WTC11 (cell line): Measurements from ENCODE around the gene IFIH1. TPM values are rescaled to one million over a fixed set of nuclear protein-coding genes. Genes with fewer than 3 reads are reported as not detected.
A peak's percentile ranks its signal among the peaks of the same experiment; 100 is the strongest.

Experiments
- ATAC-seq: fragments of 200-7000 bp; cut with Tn5 transposase; 2 replicates; pipeline ENCODE4 v1.10.0; 2021; ENCODE audit warnings: mild to moderate bottlenecking, moderate library complexity
- CTCF ChIA-PET: fragments of 300-600 bp; sonication (Branson Sonifier 250); formaldehyde crosslinking; loops from one replicate; lab custom pipeline; 2021; ENCODE audit warnings: antibody characterized with exemption; lab: Charles Lee
- POLR2A ChIA-PET: fragments of 350-600 bp; sonication (Branson Sonifier 250); formaldehyde crosslinking; loops from one replicate; lab custom pipeline; 2021; ENCODE audit warnings: antibody characterized with exemption; lab: Charles Lee
- DNase-seq: peaks from one replicate; pipeline ENCODE4 v3.0.0; 2021; ENCODE audit warnings: low spot score
- H3K27ac Mint-ChIP-seq: 2 replicates; pipeline ENCODE4 v1.8.0; 2021; ENCODE audit warnings: mixed read lengths
- H3K27me3 Mint-ChIP-seq: 2 replicates; pipeline ENCODE4 v1.8.0; 2021; ENCODE audit warnings: low read depth, mild to moderate bottlenecking, moderate library complexity, mixed read lengths
- H3K36me3 Mint-ChIP-seq: 2 replicates; pipeline ENCODE4 v1.8.0; 2021; ENCODE audit warnings: mixed read lengths
- H3K4me1 Mint-ChIP-seq: 2 replicates; pipeline ENCODE4 v1.8.0; 2022; ENCODE audit warnings: mixed read lengths
- H3K4me3 Mint-ChIP-seq: 2 replicates; pipeline ENCODE4 v1.8.0; 2021; ENCODE audit warnings: mild to moderate bottlenecking, moderate library complexity, mixed read lengths
- H3K9me3 Mint-ChIP-seq: 2 replicates; pipeline ENCODE4 v1.8.0; 2021; ENCODE audit warnings: mixed read lengths
- ATF1 ChIP-seq: sonication (generic); formaldehyde crosslinking; IDR thresholded peaks from 2 replicates; pipeline ENCODE4 v1.8.1; 2023; ENCODE audit warnings: mild to moderate bottlenecking, moderate library complexity, missing genetic modification reagents
- JAZF1 ChIP-seq: fragments of 250-450 bp; sonication (Bioruptor Pico); IDR thresholded peaks from 2 replicates; pipeline ENCODE4 v1.9.0; 2021; ENCODE audit warnings: moderate library complexity, mild to moderate bottlenecking, inconsistent platforms
- JUN ChIP-seq: sonication (generic); formaldehyde crosslinking; IDR thresholded peaks from 2 replicates; pipeline ENCODE4 v1.8.0; 2023; ENCODE audit warnings: mild to moderate bottlenecking, missing genetic modification reagents
- NFATC4 ChIP-seq: fragments of 250-450 bp; sonication (Bioruptor Pico); IDR thresholded peaks from 2 replicates; pipeline ENCODE4 v1.9.0; 2021; ENCODE audit warnings: mild to moderate bottlenecking
- NFE2L1 ChIP-seq: sonication (generic); formaldehyde crosslinking; IDR thresholded peaks from 2 replicates; pipeline ENCODE4 v1.8.1; 2023; ENCODE audit warnings: missing genetic modification reagents
- RELA ChIP-seq: sonication (generic); formaldehyde crosslinking; IDR thresholded peaks from 2 replicates; pipeline ENCODE4 v1.8.1; 2022; ENCODE audit warnings: missing genetic modification reagents, mild to moderate bottlenecking, borderline replicate concordance
- SMAD4 ChIP-seq: sonication (generic); formaldehyde crosslinking; IDR thresholded peaks from 2 replicates; pipeline ENCODE4 v1.8.0; 2022; ENCODE audit warnings: mild to moderate bottlenecking, missing genetic modification reagents
- SP1 ChIP-seq: sonication (generic); formaldehyde crosslinking; conservative IDR thresholded peaks from 2 replicates; pipeline ENCODE4 v1.8.1; 2022; ENCODE audit warnings: missing genetic modification reagents
- ZNF317 ChIP-seq: sonication (generic); formaldehyde crosslinking; IDR thresholded peaks from 2 replicates; pipeline ENCODE4 v1.8.1; 2023; ENCODE audit warnings: low read depth, mild to moderate bottlenecking, moderate library complexity, missing genetic modification reagents, borderline replicate concordance
- ZNF396 ChIP-seq: fragments of 250-450 bp; sonication (Bioruptor Pico); IDR thresholded peaks from 2 replicates; pipeline ENCODE4 v1.8.0; 2021; ENCODE audit warnings: mild to moderate bottlenecking, moderate library complexity, borderline replicate concordance
- total RNA-seq: library from RNA; stranded (reverse); gene quantifications from 3 replicates; pipeline ENCODE4 v1.2.3, GENCODE V29; 2021
- TF ChIP-seq, protein P1 (sequence below): fragments of 200-600 bp; IDR thresholded peaks from 2 replicates; pipeline ENCODE4 v1.8.0; 2022; ENCODE audit warnings: antibody characterized with exemption
- TF ChIP-seq, protein P2 (sequence below): sonication (generic); formaldehyde crosslinking; IDR thresholded peaks from 2 replicates; pipeline ENCODE4 v1.8.1; 2022; ENCODE audit warnings: missing genetic modification reagents, borderline replicate concordance
- TF ChIP-seq, protein P3 (sequence below): sonication (generic); formaldehyde crosslinking; IDR thresholded peaks from 2 replicates; pipeline ENCODE4 v1.8.1; 2023; ENCODE audit warnings: mild to moderate bottlenecking, missing genetic modification reagents, moderate library complexity
- TF ChIP-seq, protein P4 (sequence below): sonication (generic); formaldehyde crosslinking; IDR thresholded peaks from 2 replicates; pipeline ENCODE4 v1.8.1; 2022; ENCODE audit warnings: low read depth, missing genetic modification reagents, borderline replicate concordance
- TF ChIP-seq, protein P5 (sequence below): sonication (generic); formaldehyde crosslinking; IDR thresholded peaks from 2 replicates; pipeline ENCODE4 v1.8.0; 2023; ENCODE audit warnings: missing genetic modification reagents
- TF ChIP-seq, protein P6 (sequence below): sonication (generic); formaldehyde crosslinking; IDR thresholded peaks from 2 replicates; pipeline ENCODE4 v1.8.0; 2022; ENCODE audit warnings: mild to moderate bottlenecking, missing genetic modification reagents
- TF ChIP-seq, protein P7 (sequence below): sonication (generic); formaldehyde crosslinking; IDR thresholded peaks from 2 replicates; pipeline ENCODE4 v1.8.0; 2022; ENCODE audit warnings: missing genetic modification reagents

The IFIH1 gene
- total RNA-seq, 1 experiment from 2014 or later: 1.3 TPM

DNA sequence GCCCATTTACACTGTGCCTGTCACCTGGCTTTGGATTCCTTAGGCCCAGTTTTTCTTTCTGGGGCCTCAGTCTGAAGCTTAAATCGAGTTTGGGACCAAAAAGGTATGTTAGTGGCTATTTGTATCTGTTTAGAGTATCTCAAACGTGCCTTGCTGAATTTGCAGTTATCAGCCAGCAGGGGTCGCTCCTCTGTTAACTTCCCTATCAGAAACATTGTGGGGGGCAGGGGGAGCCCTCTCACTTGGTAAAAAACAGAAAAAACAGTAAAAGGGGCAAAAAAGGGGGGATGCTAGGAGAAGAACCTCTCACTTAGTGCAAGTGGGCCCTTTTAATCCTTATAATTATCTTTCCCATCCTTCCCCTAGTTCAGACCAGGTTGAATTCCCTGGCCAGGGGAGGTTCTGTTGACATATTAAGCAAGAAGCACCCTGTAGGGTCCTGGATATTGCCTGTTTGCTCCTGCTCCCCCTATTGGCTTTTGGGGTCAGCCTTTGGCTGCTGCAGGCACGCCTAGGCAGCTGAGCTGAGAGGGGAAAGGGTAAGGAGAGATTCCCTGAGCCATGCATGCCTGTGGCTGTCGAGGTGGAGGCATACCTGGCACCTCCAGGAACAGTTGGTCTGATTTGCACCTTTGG is 8.8 kb upstream of the IFIH1 start:
- ATAC-seq (peak; percentile 91), DNase-seq (peak; percentile 32)
- H3K27me3 Mint-ChIP-seq: no peaks in the 10 kb centered on the region
- TF ChIP-seq, protein P1, sequence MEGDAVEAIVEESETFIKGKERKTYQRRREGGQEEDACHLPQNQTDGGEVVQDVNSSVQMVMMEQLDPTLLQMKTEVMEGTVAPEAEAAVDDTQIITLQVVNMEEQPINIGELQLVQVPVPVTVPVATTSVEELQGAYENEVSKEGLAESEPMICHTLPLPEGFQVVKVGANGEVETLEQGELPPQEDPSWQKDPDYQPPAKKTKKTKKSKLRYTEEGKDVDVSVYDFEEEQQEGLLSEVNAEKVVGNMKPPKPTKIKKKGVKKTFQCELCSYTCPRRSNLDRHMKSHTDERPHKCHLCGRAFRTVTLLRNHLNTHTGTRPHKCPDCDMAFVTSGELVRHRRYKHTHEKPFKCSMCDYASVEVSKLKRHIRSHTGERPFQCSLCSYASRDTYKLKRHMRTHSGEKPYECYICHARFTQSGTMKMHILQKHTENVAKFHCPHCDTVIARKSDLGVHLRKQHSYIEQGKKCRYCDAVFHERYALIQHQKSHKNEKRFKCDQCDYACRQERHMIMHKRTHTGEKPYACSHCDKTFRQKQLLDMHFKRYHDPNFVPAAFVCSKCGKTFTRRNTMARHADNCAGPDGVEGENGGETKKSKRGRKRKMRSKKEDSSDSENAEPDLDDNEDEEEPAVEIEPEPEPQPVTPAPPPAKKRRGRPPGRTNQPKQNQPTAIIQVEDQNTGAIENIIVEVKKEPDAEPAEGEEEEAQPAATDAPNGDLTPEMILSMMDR: peak; percentile 65
- no peak for TF ChIP-seq NFE2L1 (CRISPR knock-in tag)
- H3K27ac Mint-ChIP-seq: no peak overlapping the region
- H3K4me1 Mint-ChIP-seq: peaks cover 4% of the 10 kb centered on the region
- POLR2A ChIA-PET: no interaction called here
- CTCF ChIA-PET: interaction anchor here (0.7 to 2.4 kb wide), 2 partner anchors 9 to 722 kb away, joined by 6 to 8 read pairs; partner anchors contain the start of gene IFIH1
- peaks cover 10% of the 10 kb centered on the region for H3K36me3 Mint-ChIP-seq
- no peak overlapping the region for H3K4me3 Mint-ChIP-seq
- peaks cover 14% of the 10 kb centered on the region for H3K9me3 Mint-ChIP-seq

DNA sequence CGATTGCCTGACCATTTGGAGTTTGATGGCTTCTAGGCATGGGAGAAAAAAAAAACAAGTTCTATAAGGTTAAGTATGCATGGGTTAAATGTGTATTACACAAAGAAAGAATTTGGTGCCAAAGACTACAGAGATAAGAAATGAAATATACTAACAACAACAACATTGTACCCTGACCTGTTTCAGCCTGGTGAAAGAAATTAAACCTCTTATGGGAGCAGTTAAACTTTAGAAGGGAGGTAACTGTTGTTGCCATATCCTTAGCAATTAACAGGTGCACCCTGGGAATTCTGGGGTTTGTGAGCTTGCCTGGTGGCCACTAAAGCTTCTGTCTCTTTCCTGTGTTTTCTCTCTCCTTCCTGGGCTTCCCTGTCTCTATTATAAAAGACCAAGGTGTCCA is 6.5 kb upstream of the IFIH1 start:
- Mint-ChIP-seq H3K4me1 (peaks cover 15% of the 10 kb centered on the region), H3K9me3 (peaks cover 14% of the 10 kb centered on the region), H3K4me3 (no peak overlapping the region)

More for the DNA sequence above, 6.5 kb upstream of the IFIH1 start:
- CTCF ChIA-PET: interaction anchor here (1.2 kb wide), 1 partner anchor 66 kb away, joined by 3 read pairs; no protein-coding TSS in a partner anchor
- Mint-ChIP-seq H3K27ac (no peak overlapping the region), H3K27me3 (no peaks in the 10 kb centered on the region; the same call in none of the 2 replicates), H3K36me3 (peaks cover 10% of the 10 kb centered on the region)
- POLR2A ChIA-PET: no interaction called here
- no peak for ATAC-seq
- DNase-seq: no peak
- TF ChIP-seq RELA (CRISPR knock-in tag): no peak
- TF ChIP-seq, protein P2, sequence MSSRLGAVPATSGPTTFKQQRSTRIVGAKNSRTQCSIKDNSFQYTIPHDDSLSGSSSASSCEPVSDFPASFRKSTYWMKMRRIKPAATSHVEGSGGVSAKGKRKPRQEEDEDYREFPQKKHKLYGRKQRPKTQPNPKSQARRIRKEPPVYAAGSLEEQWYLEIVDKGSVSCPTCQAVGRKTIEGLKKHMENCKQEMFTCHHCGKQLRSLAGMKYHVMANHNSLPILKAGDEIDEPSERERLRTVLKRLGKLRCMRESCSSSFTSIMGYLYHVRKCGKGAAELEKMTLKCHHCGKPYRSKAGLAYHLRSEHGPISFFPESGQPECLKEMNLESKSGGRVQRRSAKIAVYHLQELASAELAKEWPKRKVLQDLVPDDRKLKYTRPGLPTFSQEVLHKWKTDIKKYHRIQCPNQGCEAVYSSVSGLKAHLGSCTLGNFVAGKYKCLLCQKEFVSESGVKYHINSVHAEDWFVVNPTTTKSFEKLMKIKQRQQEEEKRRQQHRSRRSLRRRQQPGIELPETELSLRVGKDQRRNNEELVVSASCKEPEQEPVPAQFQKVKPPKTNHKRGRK (CRISPR knock-in tag): no peak
- TF ChIP-seq, protein P3, sequence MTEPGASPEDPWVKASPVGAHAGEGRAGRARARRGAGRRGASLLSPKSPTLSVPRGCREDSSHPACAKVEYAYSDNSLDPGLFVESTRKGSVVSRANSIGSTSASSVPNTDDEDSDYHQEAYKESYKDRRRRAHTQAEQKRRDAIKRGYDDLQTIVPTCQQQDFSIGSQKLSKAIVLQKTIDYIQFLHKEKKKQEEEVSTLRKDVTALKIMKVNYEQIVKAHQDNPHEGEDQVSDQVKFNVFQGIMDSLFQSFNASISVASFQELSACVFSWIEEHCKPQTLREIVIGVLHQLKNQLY (CRISPR knock-in tag): no peak
- TF ChIP-seq SP1: no peak
- TF ChIP-seq, protein P4, sequence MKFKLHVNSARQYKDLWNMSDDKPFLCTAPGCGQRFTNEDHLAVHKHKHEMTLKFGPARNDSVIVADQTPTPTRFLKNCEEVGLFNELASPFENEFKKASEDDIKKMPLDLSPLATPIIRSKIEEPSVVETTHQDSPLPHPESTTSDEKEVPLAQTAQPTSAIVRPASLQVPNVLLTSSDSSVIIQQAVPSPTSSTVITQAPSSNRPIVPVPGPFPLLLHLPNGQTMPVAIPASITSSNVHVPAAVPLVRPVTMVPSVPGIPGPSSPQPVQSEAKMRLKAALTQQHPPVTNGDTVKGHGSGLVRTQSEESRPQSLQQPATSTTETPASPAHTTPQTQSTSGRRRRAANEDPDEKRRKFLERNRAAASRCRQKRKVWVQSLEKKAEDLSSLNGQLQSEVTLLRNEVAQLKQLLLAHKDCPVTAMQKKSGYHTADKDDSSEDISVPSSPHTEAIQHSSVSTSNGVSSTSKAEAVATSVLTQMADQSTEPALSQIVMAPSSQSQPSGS: no peak
- no peak for TF ChIP-seq ZNF317 (CRISPR knock-in tag)
- TF ChIP-seq JAZF1 (CRISPR knock-in tag): no peak
- TF ChIP-seq, protein P5, sequence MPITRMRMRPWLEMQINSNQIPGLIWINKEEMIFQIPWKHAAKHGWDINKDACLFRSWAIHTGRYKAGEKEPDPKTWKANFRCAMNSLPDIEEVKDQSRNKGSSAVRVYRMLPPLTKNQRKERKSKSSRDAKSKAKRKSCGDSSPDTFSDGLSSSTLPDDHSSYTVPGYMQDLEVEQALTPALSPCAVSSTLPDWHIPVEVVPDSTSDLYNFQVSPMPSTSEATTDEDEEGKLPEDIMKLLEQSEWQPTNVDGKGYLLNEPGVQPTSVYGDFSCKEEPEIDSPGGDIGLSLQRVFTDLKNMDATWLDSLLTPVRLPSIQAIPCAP: no peak
- TF ChIP-seq ZNF396 (CRISPR knock-in tag): no peak
- TF ChIP-seq, protein P6, sequence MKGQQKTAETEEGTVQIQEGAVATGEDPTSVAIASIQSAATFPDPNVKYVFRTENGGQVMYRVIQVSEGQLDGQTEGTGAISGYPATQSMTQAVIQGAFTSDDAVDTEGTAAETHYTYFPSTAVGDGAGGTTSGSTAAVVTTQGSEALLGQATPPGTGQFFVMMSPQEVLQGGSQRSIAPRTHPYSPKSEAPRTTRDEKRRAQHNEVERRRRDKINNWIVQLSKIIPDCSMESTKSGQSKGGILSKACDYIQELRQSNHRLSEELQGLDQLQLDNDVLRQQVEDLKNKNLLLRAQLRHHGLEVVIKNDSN (CRISPR knock-in tag): no peak
- no peak for TF ChIP-seq SMAD4 (CRISPR knock-in tag)
- TF ChIP-seq ATF1 (CRISPR knock-in tag): no peak
- no peak for TF ChIP-seq NFATC4 (CRISPR knock-in tag)
- TF ChIP-seq, protein P7, sequence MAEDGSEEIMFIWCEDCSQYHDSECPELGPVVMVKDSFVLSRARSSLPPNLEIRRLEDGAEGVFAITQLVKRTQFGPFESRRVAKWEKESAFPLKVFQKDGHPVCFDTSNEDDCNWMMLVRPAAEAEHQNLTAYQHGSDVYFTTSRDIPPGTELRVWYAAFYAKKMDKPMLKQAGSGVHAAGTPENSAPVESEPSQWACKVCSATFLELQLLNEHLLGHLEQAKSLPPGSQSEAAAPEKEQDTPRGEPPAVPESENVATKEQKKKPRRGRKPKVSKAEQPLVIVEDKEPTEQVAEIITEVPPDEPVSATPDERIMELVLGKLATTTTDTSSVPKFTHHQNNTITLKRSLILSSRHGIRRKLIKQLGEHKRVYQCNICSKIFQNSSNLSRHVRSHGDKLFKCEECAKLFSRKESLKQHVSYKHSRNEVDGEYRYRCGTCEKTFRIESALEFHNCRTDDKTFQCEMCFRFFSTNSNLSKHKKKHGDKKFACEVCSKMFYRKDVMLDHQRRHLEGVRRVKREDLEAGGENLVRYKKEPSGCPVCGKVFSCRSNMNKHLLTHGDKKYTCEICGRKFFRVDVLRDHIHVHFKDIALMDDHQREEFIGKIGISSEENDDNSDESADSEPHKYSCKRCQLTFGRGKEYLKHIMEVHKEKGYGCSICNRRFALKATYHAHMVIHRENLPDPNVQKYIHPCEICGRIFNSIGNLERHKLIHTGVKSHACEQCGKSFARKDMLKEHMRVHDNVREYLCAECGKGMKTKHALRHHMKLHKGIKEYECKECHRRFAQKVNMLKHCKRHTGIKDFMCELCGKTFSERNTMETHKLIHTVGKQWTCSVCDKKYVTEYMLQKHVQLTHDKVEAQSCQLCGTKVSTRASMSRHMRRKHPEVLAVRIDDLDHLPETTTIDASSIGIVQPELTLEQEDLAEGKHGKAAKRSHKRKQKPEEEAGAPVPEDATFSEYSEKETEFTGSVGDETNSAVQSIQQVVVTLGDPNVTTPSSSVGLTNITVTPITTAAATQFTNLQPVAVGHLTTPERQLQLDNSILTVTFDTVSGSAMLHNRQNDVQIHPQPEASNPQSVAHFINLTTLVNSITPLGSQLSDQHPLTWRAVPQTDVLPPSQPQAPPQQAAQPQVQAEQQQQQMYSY (CRISPR knock-in tag): no peak
- TF ChIP-seq JUN (CRISPR knock-in tag): no peak
